Neural cell (in vitro differentiated cells): Measurements from ENCODE around the gene KCNQ5. TPM values are rescaled to one million over a fixed set of nuclear protein-coding genes. Genes with fewer than 3 reads are reported as not detected.

Source experiments
- H2AFZ ChIP-seq: fragments of 200-600, 300-800 bp; sonication (generic), shearing (Covaris generic); 2 replicates; pipeline ENCODE4 v1.6.0; 2014; ENCODE audit warnings: low read depth, mild to moderate bottlenecking, antibody characterized with exemption, low read length, moderate library complexity
- H3F3A ChIP-seq: fragments of 200-600 bp; shearing (Covaris generic); 2 replicates; pipeline ENCODE4 v1.6.1; 2016; ENCODE audit warnings: mild to moderate bottlenecking, moderate library complexity, mixed read lengths, antibody characterized with exemption, low read length; ENCODE audit not compliant: insufficient read depth, poor library complexity, severe bottlenecking
- H3K27ac ChIP-seq: fragments of 200-600, 300-800 bp; sonication (generic), shearing (Covaris generic); 2 replicates; pipeline ENCODE4 v1.5.1; 2014; ENCODE audit warnings: mild to moderate bottlenecking, low read length, moderate library complexity
- H3K27me3 ChIP-seq: fragments of 300-800, 200-600 bp; sonication (generic), shearing (Covaris generic); 2 replicates; pipeline ENCODE4 v1.6.0; 2014; ENCODE audit warnings: mild to moderate bottlenecking, low read depth, low read length, moderate library complexity; ENCODE audit not compliant: insufficient read depth
- H3K36me3 ChIP-seq: fragments of 300-800, 200-600 bp; sonication (generic), shearing (Covaris generic); 2 replicates; pipeline ENCODE4 v1.5.1; 2014; ENCODE audit warnings: mild to moderate bottlenecking, antibody characterized with exemption, low read length, moderate library complexity; ENCODE audit not compliant: insufficient read depth
- H3K4me2 ChIP-seq: fragments of 300-800, 200-600 bp; sonication (generic), shearing (Covaris generic); 2 replicates; pipeline ENCODE4 v1.6.0; 2014; ENCODE audit warnings: mild to moderate bottlenecking, low read length
- H3K4me3 ChIP-seq: fragments of 300-800, 200-600 bp; sonication (generic), shearing (Covaris generic); 2 replicates; pipeline ENCODE4 v1.5.1; 2014; ENCODE audit warnings: mild to moderate bottlenecking, low read length, moderate library complexity
- H3K79me2 ChIP-seq: fragments of 200-600 bp; shearing (Covaris generic); replicated peaks from 2 replicates; pipeline ENCODE4 v1.6.0; 2014; ENCODE audit warnings: mild to moderate bottlenecking, low read length, moderate library complexity; ENCODE audit not compliant: insufficient read depth
- H3K9ac ChIP-seq: fragments of 300-800, 200-600 bp; sonication (generic), shearing (Covaris generic); 2 replicates; pipeline ENCODE4 v1.6.1; 2016; ENCODE audit warnings: mild to moderate bottlenecking, low read length, mixed read lengths
- H3K9me2 ChIP-seq: fragments of 200-600 bp; shearing (Covaris generic); 2 replicates; pipeline ENCODE4 v1.6.1; 2016; ENCODE audit warnings: mild to moderate bottlenecking, low read length, mixed read lengths; ENCODE audit not compliant: insufficient read depth
- H3K9me3 ChIP-seq: fragments of 200-600, 300-800 bp; sonication (generic), shearing (Covaris generic); 2 replicates; pipeline ENCODE4 v1.6.1; 2016; ENCODE audit warnings: mild to moderate bottlenecking, mixed run types, low read length, moderate library complexity, mixed read lengths
- H4K20me1 ChIP-seq: fragments of 200-600 bp; shearing (Covaris generic); 2 replicates; pipeline ENCODE4 v1.6.1; 2016; ENCODE audit warnings: mild to moderate bottlenecking, mixed run types; ENCODE audit not compliant: insufficient read depth
- EP300 ChIP-seq: fragments of 450-650 bp; conservative IDR thresholded peaks from 2 replicates; pipeline ENCODE4 v1.6.1; 2014; ENCODE audit warnings: antibody characterized with exemption, mild to moderate bottlenecking, moderate library complexity; ENCODE audit not compliant: poor library complexity, severe bottlenecking
- EZH2 ChIP-seq: fragments of 200-600, 300-800 bp; shearing (Covaris generic), sonication (generic); IDR thresholded peaks from 2 replicates; pipeline ENCODE4 v1.6.1; 2014; ENCODE audit warnings: antibody characterized with exemption, low read length, borderline replicate concordance, mild to moderate bottlenecking; ENCODE audit not compliant: insufficient read depth, poor library complexity, severe bottlenecking
- MXI1 ChIP-seq: fragments of 450-650 bp; conservative IDR thresholded peaks from 2 replicates; pipeline ENCODE4 v1.6.1; 2014; ENCODE audit warnings: antibody characterized with exemption, mild to moderate bottlenecking; ENCODE audit not compliant: poor library complexity, severe bottlenecking
- POLR2AphosphoS5 ChIP-seq: IDR thresholded peaks from 2 replicates; pipeline ENCODE4 v1.6.1; 2012
- RAD21 ChIP-seq: fragments of 450-650 bp; conservative IDR thresholded peaks from 2 replicates; pipeline ENCODE4 v1.6.1; 2014; ENCODE audit warnings: antibody characterized with exemption, mild to moderate bottlenecking, moderate library complexity
- SMC3 ChIP-seq: fragments of 450-650 bp; conservative IDR thresholded peaks from 2 replicates; pipeline ENCODE4 v1.6.1; 2014; ENCODE audit warnings: antibody characterized with exemption, mild to moderate bottlenecking, moderate library complexity; ENCODE audit not compliant: poor library complexity
- TAF1 ChIP-seq: IDR thresholded peaks from 2 replicates; pipeline ENCODE4 v1.6.1; 2012; ENCODE audit warnings: low read depth
- polyA plus RNA-seq: library from polyadenylated mRNA; depleted of rRNA; stranded (reverse); fragments of >200 nt; gene quantifications from 2 replicates; pipeline ENCODE4 v1.2.3, GENCODE V29; 2014
- TF ChIP-seq, protein P1 (sequence below): IDR thresholded peaks from 2 replicates; pipeline ENCODE4 v1.6.1; 2012; ENCODE audit warnings: borderline replicate concordance
- TF ChIP-seq, protein P2 (sequence below): fragments of 450-650 bp; IDR thresholded peaks from 2 replicates; pipeline ENCODE4 v1.5.1; 2014; ENCODE audit warnings: antibody characterized with exemption, mild to moderate bottlenecking, moderate library complexity; ENCODE audit not compliant: poor library complexity, severe bottlenecking

KCNQ5 gene
- polyA plus RNA-seq, 1 donor from 2014 or later = 0.30 TPM

DNA sequence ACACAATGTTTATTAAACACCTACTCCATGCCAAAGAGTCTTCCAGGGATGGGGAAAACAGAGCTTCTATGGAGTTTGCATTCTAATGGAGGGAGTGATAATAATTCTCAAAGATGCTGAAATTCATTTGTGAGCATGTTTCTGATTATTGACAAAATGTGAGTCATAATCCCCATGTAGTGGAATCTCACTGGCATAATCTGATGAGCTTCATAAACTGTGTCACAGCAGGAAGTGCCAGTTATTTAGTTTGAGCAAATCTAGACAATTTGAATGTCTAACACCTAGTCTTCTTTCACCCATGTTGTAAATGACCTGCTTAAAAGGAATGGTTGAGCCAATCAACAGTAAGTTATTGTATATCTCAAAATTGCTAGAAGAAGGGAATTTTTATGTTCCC, 95.1 kb downstream of the KCNQ5 start:
- Histone ChIP-seq H3K36me3 (no peaks in the 10 kb centered on the region), H3K79me2 (no peaks in the 10 kb centered on the region), H3K4me2 (no peak overlapping the region), H3K27ac (no peak overlapping the region), H2AFZ (no peak overlapping the region), H3K9me2 (no peaks in the 10 kb centered on the region), H4K20me1 (no peaks in the 10 kb centered on the region), H3F3A (no peaks in the 10 kb centered on the region), H3K27me3 (no peaks in the 10 kb centered on the region), H3K9ac (no peak overlapping the region), H3K4me3 (no peak overlapping the region), H3K9me3 (no peaks in the 10 kb centered on the region)
- no peak for TF ChIP-seq SMC3
- no peak for TF ChIP-seq POLR2AphosphoS5
- TF ChIP-seq TAF1 = no peak
- TF ChIP-seq, protein P1, sequence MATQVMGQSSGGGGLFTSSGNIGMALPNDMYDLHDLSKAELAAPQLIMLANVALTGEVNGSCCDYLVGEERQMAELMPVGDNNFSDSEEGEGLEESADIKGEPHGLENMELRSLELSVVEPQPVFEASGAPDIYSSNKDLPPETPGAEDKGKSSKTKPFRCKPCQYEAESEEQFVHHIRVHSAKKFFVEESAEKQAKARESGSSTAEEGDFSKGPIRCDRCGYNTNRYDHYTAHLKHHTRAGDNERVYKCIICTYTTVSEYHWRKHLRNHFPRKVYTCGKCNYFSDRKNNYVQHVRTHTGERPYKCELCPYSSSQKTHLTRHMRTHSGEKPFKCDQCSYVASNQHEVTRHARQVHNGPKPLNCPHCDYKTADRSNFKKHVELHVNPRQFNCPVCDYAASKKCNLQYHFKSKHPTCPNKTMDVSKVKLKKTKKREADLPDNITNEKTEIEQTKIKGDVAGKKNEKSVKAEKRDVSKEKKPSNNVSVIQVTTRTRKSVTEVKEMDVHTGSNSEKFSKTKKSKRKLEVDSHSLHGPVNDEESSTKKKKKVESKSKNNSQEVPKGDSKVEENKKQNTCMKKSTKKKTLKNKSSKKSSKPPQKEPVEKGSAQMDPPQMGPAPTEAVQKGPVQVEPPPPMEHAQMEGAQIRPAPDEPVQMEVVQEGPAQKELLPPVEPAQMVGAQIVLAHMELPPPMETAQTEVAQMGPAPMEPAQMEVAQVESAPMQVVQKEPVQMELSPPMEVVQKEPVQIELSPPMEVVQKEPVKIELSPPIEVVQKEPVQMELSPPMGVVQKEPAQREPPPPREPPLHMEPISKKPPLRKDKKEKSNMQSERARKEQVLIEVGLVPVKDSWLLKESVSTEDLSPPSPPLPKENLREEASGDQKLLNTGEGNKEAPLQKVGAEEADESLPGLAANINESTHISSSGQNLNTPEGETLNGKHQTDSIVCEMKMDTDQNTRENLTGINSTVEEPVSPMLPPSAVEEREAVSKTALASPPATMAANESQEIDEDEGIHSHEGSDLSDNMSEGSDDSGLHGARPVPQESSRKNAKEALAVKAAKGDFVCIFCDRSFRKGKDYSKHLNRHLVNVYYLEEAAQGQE = no peak
- TF ChIP-seq, protein P2, sequence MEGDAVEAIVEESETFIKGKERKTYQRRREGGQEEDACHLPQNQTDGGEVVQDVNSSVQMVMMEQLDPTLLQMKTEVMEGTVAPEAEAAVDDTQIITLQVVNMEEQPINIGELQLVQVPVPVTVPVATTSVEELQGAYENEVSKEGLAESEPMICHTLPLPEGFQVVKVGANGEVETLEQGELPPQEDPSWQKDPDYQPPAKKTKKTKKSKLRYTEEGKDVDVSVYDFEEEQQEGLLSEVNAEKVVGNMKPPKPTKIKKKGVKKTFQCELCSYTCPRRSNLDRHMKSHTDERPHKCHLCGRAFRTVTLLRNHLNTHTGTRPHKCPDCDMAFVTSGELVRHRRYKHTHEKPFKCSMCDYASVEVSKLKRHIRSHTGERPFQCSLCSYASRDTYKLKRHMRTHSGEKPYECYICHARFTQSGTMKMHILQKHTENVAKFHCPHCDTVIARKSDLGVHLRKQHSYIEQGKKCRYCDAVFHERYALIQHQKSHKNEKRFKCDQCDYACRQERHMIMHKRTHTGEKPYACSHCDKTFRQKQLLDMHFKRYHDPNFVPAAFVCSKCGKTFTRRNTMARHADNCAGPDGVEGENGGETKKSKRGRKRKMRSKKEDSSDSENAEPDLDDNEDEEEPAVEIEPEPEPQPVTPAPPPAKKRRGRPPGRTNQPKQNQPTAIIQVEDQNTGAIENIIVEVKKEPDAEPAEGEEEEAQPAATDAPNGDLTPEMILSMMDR = no peak

DNA sequence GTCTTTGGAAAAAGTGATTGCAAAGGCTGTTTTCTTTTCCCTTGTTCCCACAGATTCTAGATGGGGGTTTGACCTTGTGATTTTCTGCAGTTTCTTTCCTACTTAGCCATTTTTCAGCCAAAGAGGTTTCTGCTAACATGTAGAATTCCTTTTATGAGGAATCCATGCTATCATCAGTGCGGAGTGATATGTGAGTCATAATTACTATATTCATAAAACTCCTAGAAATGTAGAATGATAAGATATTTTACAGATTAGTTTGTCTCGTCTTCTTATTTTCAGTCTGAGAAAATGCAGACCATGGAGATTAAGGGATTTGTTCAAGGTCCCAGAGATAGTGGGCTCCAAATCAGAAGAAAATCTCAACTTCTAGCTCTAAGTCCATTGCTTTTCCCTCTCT, 98.6 kb downstream of the KCNQ5 start:
- H3K4me3 ChIP-seq = no peak overlapping the region
- H2AFZ ChIP-seq = no peak overlapping the region
- no peaks in the 10 kb centered on the region for H3K9me3 ChIP-seq
- no peaks in the 10 kb centered on the region for H3K27me3 ChIP-seq
- no peaks in the 10 kb centered on the region for H4K20me1 ChIP-seq
- no peak overlapping the region for H3K4me2 ChIP-seq
- H3K36me3 ChIP-seq = no peaks in the 10 kb centered on the region
- H3K79me2 ChIP-seq = no peaks in the 10 kb centered on the region
- H3K9me2 ChIP-seq = no peaks in the 10 kb centered on the region
- no peak for TF ChIP-seq EZH2
- TF ChIP-seq EP300 = no peak
- TF ChIP-seq MXI1 = no peak
- TF ChIP-seq SMC3 = no peak
- TF ChIP-seq RAD21 = no peak
- no peak for TF ChIP-seq TAF1
- TF ChIP-seq POLR2AphosphoS5 = no peak
- TF ChIP-seq, protein P2 = no peak
- TF ChIP-seq, protein P1 = no peak
- H3F3A ChIP-seq = no peaks in the 10 kb centered on the region
- no peak overlapping the region for H3K9ac ChIP-seq
- no peak overlapping the region for H3K27ac ChIP-seq
